ENCODE results near the gene HUNK. TPM values are rescaled to one million over a fixed set of nuclear protein-coding genes. Genes with fewer than 3 reads are reported as not detected.

The HUNK gene
- total and polyA plus RNA-seq, 2 donors (not counting 1 experiment from before 2014, with no cell fraction given) = 0.01 to 0.07 TPM

- H3K4me1 Mint-ChIP-seq = peaks cover 3% of the 10 kb centered on the region
- POLR2A ChIA-PET = no interaction called here
- no peak overlapping the region for H3K4me2 ChIP-seq (replicated peaks; ENCODE audit: low read depth, low read length, poor library complexity, severe bottlenecking)
Observed at GRCh38 chr21:31977816-31978215, 105.0 kb downstream of the HUNK start.

GRCh38 chr21:31983120-31983519, 110.3 kb downstream of the HUNK start:
- Histone ChIP-seq H3K36me3 (replicated peaks in 1 of 2; ENCODE audit: control extremely low read depth in 1 of 2, control insufficient read depth in 1 of 2, extremely low read depth in 1 of 2, insufficient read depth in 2 of 2, low read length in 1 of 2) (no peaks in the 10 kb centered on the region), H3K27ac (ENCODE audit: low read length in 2 of 2) (no peak overlapping the region), H3K4me3 (ENCODE audit: control extremely low read depth in 1 of 5, extremely low read depth in 1 of 5, insufficient read depth in 1 of 5, low read depth in 2 of 5, low read length in 4 of 5) (no peak overlapping the region), H3K27me3 (replicated peaks in 1 of 4; ENCODE audit: control extremely low read depth in 1 of 4, control insufficient read depth in 3 of 4, insufficient read depth in 4 of 4, low read length in 3 of 4) (no peaks in the 10 kb centered on the region), H2AFZ (ENCODE audit: insufficient read depth, low read depth, low read length, poor library complexity, severe bottlenecking) (no peak overlapping the region), H3K9me3 (ENCODE audit: control extremely low read depth in 1 of 3, control insufficient read depth in 2 of 3, insufficient read depth in 1 of 3, low read length in 2 of 3) (peaks cover 0 to 9% (median 2%) of the 10 kb centered on the region in 3 donors), H3K4me1 (ENCODE audit: control insufficient read depth in 2 of 2, insufficient read depth in 2 of 2, low read length in 2 of 2) (no peaks in the 10 kb centered on the region), H3K79me2 (ENCODE audit: control insufficient read depth, insufficient read depth, low read length) (no peaks in the 10 kb centered on the region), H4K20me1 (ENCODE audit: control insufficient read depth, insufficient read depth, low read length, poor library complexity, severe bottlenecking) (no peaks in the 10 kb centered on the region), H3K9ac (ENCODE audit: low read length) (no peak overlapping the region), H3K4me2 (replicated peaks; ENCODE audit: low read depth, low read length, poor library complexity, severe bottlenecking) (no peak overlapping the region)
- Mint-ChIP-seq H3K4me1 (no peaks in the 10 kb centered on the region), H3K9me3 (ENCODE audit: insufficient read depth) (peaks cover 5% of the 10 kb centered on the region), H3K27ac (no peak overlapping the region), H3K27me3 (peaks cover 12% of the 10 kb centered on the region), H3K4me3 (no peak overlapping the region)
- DNase-seq = no peak
- TF ChIP-seq EZH2 (IDR thresholded peaks at IDR 0.05; ENCODE audit: borderline replicate concordance, insufficient read depth, low read depth, low read length, poor library complexity, severe bottlenecking) (no peak), CTCF (IDR thresholded peaks at IDR 0.05) (no peak)
- ChIA-PET POLR2A (no interaction called here), CTCF (no interaction called here)
- intact Hi-C loops (cut with micrococcal nuclease) = no loop called here
- ATAC-seq (ENCODE audit: low read depth) = no peak
- 76% methylated on average over 4 of the region's 4 CpGs for WGBS (ENCODE audit: insufficient coverage)

More at GRCh38 chr21:31977816-31978215, 105.0 kb downstream of the HUNK start:
- CTCF ChIA-PET = no interaction called here
- no peak overlapping the region for H3K9ac ChIP-seq (ENCODE audit: low read length)
- no peaks in the 10 kb centered on the region for H3K79me2 ChIP-seq (ENCODE audit: control insufficient read depth, insufficient read depth, low read length)
- H3K27me3 ChIP-seq (replicated peaks in 1 of 4; ENCODE audit: control extremely low read depth in 1 of 4, control insufficient read depth in 3 of 4, insufficient read depth in 4 of 4, low read length in 3 of 4) = no peaks in the 10 kb centered on the region
- H3K4me3 Mint-ChIP-seq = no peak overlapping the region
- ATAC-seq (ENCODE audit: low read depth) = no peak
- H3K4me1 ChIP-seq (ENCODE audit: control insufficient read depth in 2 of 2, insufficient read depth in 2 of 2, low read length in 2 of 2) = no peaks in the 10 kb centered on the region
- TF ChIP-seq EZH2 (IDR thresholded peaks at IDR 0.05; ENCODE audit: borderline replicate concordance, insufficient read depth, low read depth, low read length, poor library complexity, severe bottlenecking) = no peak
- no peak overlapping the region for H2AFZ ChIP-seq (ENCODE audit: insufficient read depth, low read depth, low read length, poor library complexity, severe bottlenecking)
- H3K4me3 ChIP-seq (ENCODE audit: control extremely low read depth in 1 of 5, extremely low read depth in 1 of 5, insufficient read depth in 1 of 5, low read depth in 2 of 5, low read length in 4 of 5) = no peak overlapping the region
- no peaks in the 10 kb centered on the region for H3K36me3 ChIP-seq (replicated peaks in 1 of 2; ENCODE audit: control extremely low read depth in 1 of 2, control insufficient read depth in 1 of 2, extremely low read depth in 1 of 2, insufficient read depth in 2 of 2, low read length in 1 of 2)
- WGBS (ENCODE audit: insufficient coverage) = 92% methylated on average over 6 of the region's 7 CpGs
- H3K9me3 ChIP-seq (ENCODE audit: control extremely low read depth in 1 of 3, control insufficient read depth in 2 of 3, insufficient read depth in 1 of 3, low read length in 2 of 3) = peaks cover 0 to 4% (median 0%) of the 10 kb centered on the region in 3 donors
- H4K20me1 ChIP-seq (ENCODE audit: control insufficient read depth, insufficient read depth, low read length, poor library complexity, severe bottlenecking) = no peaks in the 10 kb centered on the region
- no peak overlapping the region for H3K27ac ChIP-seq (ENCODE audit: low read length in 2 of 2)
- peaks cover 17% of the 10 kb centered on the region for H3K27me3 Mint-ChIP-seq
- intact Hi-C loops (cut with micrococcal nuclease) = no loop called here
- H3K27ac Mint-ChIP-seq = no peak overlapping the region
- peaks cover 6% of the 10 kb centered on the region for H3K9me3 Mint-ChIP-seq (ENCODE audit: insufficient read depth)
- DNase-seq = no peak

All from B cell (primary cell).